Chondrocyte (in vitro differentiated cells): Measurements from ENCODE around the gene GRIN2D. TPM values are rescaled to one million over a fixed set of nuclear protein-coding genes. Genes with fewer than 3 reads are reported as not detected.
"Not testable (repeated sequence)": the region's sequence is repeated elsewhere in the genome, so short reads cannot be mapped to it uniquely, and the experiment has no call there.

Experiments
- DNase-seq: peaks from one replicate; pipeline ENCODE4 v3.0.0; 2021; ENCODE audit warnings: mixed read lengths, low spot score
- H3K27ac Mint-ChIP-seq: one replicate; pipeline ENCODE4 v1.8.0; 2021; ENCODE audit warnings: mild to moderate bottlenecking, moderate library complexity, mixed read lengths; ENCODE audit not compliant: unreplicated experiment
- H3K27me3 Mint-ChIP-seq: 2 replicates; pipeline ENCODE4 v1.8.0; 2021; ENCODE audit warnings: low read depth, mixed read lengths
- H3K36me3 Mint-ChIP-seq: 2 replicates; pipeline ENCODE4 v1.8.0; 2021; ENCODE audit warnings: low read depth, mixed read lengths
- H3K4me1 Mint-ChIP-seq: 2 replicates; pipeline ENCODE4 v1.8.0; 2021; ENCODE audit warnings: low read depth, mild to moderate bottlenecking, mixed read lengths
- H3K4me3 Mint-ChIP-seq: one replicate; pipeline ENCODE4 v1.8.0; 2021; ENCODE audit warnings: mild to moderate bottlenecking, moderate library complexity, mixed read lengths; ENCODE audit not compliant: unreplicated experiment
- H3K9me3 Mint-ChIP-seq: 2 replicates; pipeline ENCODE4 v1.8.0; 2021; ENCODE audit warnings: low read depth, mixed read lengths
- total RNA-seq: library from RNA; stranded (reverse); gene quantifications from 3 replicates; pipeline ENCODE4 v1.2.1, GENCODE V29; 2021
- TF ChIP-seq, protein P1 (sequence below): fragments of 200-600 bp; sonication (generic); IDR thresholded peaks from 2 replicates; pipeline ENCODE4 v1.5.0; 2021; ENCODE audit warnings: antibody characterized with exemption, mild to moderate bottlenecking, moderate library complexity

The GRIN2D gene
- total RNA-seq, 1 donor from 2014 or later = 4.9 TPM

DNA sequence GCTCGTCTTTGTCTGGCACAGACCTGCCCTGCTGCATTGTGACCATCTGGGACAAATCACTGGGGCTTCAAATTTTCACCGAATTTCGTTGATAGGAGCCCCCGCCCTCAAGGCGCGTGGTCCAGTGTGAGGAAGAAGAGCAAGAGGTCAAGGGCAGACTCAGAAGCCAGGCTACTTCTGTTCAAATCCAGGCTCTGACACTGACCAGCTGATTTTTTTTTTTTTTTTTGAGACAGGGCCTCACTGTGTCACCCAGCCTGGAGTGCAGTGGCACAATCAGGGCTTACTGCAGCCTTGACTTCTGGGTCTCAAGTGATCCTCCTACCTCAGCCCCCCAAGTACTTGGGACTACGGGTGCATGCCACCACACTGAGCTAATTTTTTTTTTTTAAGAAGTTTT is 22.1 kb upstream of the GRIN2D start:
- H3K27me3 Mint-ChIP-seq = no peaks in the 10 kb centered on the region
- TF ChIP-seq, protein P1, sequence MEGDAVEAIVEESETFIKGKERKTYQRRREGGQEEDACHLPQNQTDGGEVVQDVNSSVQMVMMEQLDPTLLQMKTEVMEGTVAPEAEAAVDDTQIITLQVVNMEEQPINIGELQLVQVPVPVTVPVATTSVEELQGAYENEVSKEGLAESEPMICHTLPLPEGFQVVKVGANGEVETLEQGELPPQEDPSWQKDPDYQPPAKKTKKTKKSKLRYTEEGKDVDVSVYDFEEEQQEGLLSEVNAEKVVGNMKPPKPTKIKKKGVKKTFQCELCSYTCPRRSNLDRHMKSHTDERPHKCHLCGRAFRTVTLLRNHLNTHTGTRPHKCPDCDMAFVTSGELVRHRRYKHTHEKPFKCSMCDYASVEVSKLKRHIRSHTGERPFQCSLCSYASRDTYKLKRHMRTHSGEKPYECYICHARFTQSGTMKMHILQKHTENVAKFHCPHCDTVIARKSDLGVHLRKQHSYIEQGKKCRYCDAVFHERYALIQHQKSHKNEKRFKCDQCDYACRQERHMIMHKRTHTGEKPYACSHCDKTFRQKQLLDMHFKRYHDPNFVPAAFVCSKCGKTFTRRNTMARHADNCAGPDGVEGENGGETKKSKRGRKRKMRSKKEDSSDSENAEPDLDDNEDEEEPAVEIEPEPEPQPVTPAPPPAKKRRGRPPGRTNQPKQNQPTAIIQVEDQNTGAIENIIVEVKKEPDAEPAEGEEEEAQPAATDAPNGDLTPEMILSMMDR = no peak
- H3K36me3 Mint-ChIP-seq = no peaks in the 10 kb centered on the region
- H3K4me3 Mint-ChIP-seq = no peak overlapping the region
- no peak overlapping the region for H3K27ac Mint-ChIP-seq
- no peaks in the 10 kb centered on the region for H3K9me3 Mint-ChIP-seq
- H3K4me1 Mint-ChIP-seq = peaks cover 10% of the 10 kb centered on the region
- no peak for DNase-seq

DNA sequence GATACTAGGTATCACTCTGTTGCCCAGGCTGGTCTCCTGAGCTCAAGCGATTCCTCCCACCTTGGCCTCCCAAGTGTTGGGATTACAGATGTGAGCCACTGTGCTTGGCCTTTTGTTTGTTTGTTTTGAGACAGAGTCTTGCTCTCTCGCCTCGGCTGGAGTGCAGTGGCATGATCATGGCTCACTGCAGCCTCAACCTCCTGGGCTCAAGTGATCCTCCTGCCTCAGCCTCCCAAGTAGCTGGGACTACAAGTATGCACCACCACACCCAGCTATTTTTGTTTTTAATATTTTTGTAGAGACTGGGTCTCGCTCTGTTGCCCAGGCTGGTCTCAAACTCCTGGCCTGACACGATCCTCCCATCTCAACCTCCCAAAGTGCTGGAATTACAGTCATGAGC is 21.7 kb upstream of the GRIN2D start:
- H3K4me3 Mint-ChIP-seq, H3K9me3 Mint-ChIP-seq, H3K4me1 Mint-ChIP-seq, H3K36me3 Mint-ChIP-seq, DNase-seq, H3K27ac Mint-ChIP-seq, H3K27me3 Mint-ChIP-seq: not testable (repeated sequence)

DNA sequence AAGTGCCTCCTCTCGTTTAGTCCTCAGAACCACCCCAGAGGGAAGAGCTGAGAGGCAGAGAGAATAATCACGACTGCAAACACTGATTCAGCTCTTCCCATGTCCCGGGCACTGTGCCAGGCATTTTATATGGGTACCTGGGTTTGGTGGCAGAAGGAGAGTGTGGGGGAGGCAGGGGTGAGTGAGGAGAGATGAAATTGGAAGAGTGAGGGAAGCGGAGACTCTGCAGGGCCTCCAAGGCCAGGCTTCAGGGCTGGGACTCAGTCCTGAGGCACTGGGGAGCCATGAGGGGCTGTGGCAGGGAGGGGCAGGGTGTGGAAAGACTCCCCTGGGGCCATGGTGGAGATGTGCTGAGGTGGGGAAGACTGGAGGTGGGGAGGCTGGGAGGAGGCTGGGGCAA is 20.6 kb upstream of the GRIN2D start:
- Mint-ChIP-seq H3K36me3 (no peaks in the 10 kb centered on the region), H3K4me3 (no peak overlapping the region), H3K9me3 (no peaks in the 10 kb centered on the region), H3K4me1 (peaks cover 10% of the 10 kb centered on the region), H3K27me3 (no peaks in the 10 kb centered on the region), H3K27ac (no peak overlapping the region)
- TF ChIP-seq, protein P1 = no peak
- DNase-seq = no peak

DNA sequence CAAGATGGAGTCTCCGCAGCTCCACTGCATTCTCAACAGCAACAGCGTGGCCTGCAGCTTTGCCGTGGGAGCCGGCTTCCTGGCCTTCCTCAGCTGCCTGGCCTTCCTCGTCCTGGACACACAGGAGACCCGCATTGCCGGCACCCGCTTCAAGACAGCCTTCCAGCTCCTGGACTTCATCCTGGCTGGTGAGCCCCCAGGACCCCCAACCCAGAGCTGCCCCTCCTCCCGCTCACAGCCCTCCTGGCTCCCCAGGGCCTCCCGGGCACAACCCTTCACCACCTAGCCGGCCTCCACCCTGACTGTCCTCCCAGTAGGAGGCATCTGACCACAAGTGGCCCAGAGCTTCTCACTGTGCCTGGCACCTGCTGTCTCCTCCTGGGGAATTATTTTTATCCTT is 19.9 kb upstream of the GRIN2D start:
- H3K4me3 Mint-ChIP-seq = no peak overlapping the region
- no peak overlapping the region for H3K27ac Mint-ChIP-seq
- H3K27me3 Mint-ChIP-seq = no peaks in the 10 kb centered on the region
- H3K36me3 Mint-ChIP-seq = no peaks in the 10 kb centered on the region
- TF ChIP-seq, protein P1 = no peak
- DNase-seq = no peak
- H3K9me3 Mint-ChIP-seq = no peaks in the 10 kb centered on the region
- H3K4me1 Mint-ChIP-seq = peaks cover 10% of the 10 kb centered on the region

DNA sequence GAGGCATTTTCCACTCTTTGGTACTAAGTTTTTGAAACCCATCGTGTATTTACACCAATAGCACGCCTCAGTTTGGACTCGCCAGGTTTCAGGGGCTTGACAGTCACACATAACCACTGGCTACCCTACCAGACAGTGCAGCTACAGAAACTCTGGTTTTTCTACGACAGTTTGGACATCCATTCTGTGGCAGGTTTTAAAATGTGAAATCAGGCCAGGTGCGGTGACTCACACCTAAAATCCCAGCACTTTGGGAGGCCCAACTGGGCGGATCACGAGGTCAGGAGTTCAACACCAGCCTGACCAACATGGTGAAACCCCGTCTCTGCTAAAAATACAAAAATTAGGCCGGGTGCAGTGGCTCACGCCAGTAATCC is 15.3 kb upstream of the GRIN2D start:
- no peak for DNase-seq
- H3K4me3 Mint-ChIP-seq = no peak overlapping the region
- no peak overlapping the region for H3K27ac Mint-ChIP-seq
- H3K9me3 Mint-ChIP-seq = no peaks in the 10 kb centered on the region
- no peaks in the 10 kb centered on the region for H3K27me3 Mint-ChIP-seq
- H3K4me1 Mint-ChIP-seq = peaks cover 3% of the 10 kb centered on the region
- peaks cover 9% of the 10 kb centered on the region for H3K36me3 Mint-ChIP-seq
- TF ChIP-seq, protein P1 = no peak

DNA sequence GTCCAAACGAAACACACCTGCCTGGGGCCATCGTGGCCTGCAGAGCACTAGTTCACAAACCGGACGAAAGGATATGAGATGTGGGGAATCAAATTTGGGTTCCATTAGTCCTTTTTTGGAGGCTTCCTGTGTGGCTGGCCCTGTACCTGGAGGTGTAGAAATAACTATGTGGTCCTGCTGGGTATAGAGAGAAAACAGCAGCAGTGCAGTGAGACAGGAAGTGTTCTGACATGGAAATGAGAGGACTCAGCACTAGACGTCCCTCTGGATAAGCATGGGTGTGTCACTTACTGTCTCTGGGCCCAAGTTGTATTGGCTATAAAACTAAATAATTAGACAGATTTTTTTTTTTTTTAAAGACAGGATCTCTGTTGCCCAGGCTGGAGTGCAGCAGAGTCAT is 14.4 kb upstream of the GRIN2D start:
- Mint-ChIP-seq H3K9me3 (no peaks in the 10 kb centered on the region), H3K27ac (peak overlapping the region; percentile 71), H3K27me3 (no peaks in the 10 kb centered on the region), H3K4me1 (no peaks in the 10 kb centered on the region), H3K36me3 (peaks cover 16% of the 10 kb centered on the region), H3K4me3 (no peak overlapping the region)
- DNase-seq = no peak
- TF ChIP-seq, protein P1 = no peak
